Endothelial cell of umbilical vein (primary cell): Measurements from ENCODE around the gene PPP2R2D. TPM values are rescaled to one million over a fixed set of nuclear protein-coding genes. Genes with fewer than 3 reads are reported as not detected.

Experiments used
- BruUV-seq: library from RNA; stranded (reverse); fragments of 400-500 nt; replicated peaks from 2 replicates; lab custom pipeline; 2021; lab: Mats Ljungman, UMichigan
- CTCF ChIA-PET: fragments of 300-600, 350-600 bp; sonication (Branson Sonifier 250); formaldehyde crosslinking; loops from one replicate; lab custom pipeline; 2021; ENCODE audit warnings: antibody characterized with exemption, inconsistent platforms; lab: Charles Lee
- POLR2A ChIA-PET: fragments of 300-600, 350-600 bp; sonication (Branson Sonifier 250); formaldehyde crosslinking; loops from one replicate; lab custom pipeline; 2021; ENCODE audit warnings: antibody characterized with exemption, inconsistent platforms; lab: Charles Lee
- DNase-seq: peaks from one replicate; pipeline ENCODE4 v3.0.0-alpha.2; 2011; ENCODE audit warnings: low read depth, low spot score
- FAIRE-seq: peaks from 2 replicates; lab custom pipeline; 2011; peaks lifted over from hg19 to GRCh38; lab: Jason Lieb, UNC
- H2AFZ ChIP-seq: 2 replicates; pipeline ENCODE4 v1.6.0; 2012; ENCODE audit warnings: low read depth, low read length, control low read depth, inconsistent platforms
- H3K27ac ChIP-seq: 2 replicates; pipeline ENCODE4 v1.5.1; 2011; ENCODE audit warnings: low read depth, mild to moderate bottlenecking, control low read depth, low read length, moderate library complexity; ENCODE audit not compliant: insufficient read depth
- H3K27me3 ChIP-seq, 2 experiments: 2 replicates each; pipeline versions ENCODE4 v1.6.0 to v1.6.1; 2011; ENCODE audit warnings: low read length in 2 of 2, mixed read lengths in 1 of 2; ENCODE audit not compliant: control insufficient read depth in 2 of 2, insufficient read depth in 2 of 2
- H3K36me3 ChIP-seq, 2 experiments: 2 replicates in 1 of 2; 3 replicates in 1 of 2; pipeline ENCODE4 v1.5.1; 2011; ENCODE audit warnings: low read length in 2 of 2, mild to moderate bottlenecking in 1 of 2, moderate library complexity in 1 of 2; ENCODE audit not compliant: control insufficient read depth in 2 of 2, insufficient read depth in 2 of 2; ENCODE audit errors: extremely low read depth in 1 of 2
- H3K4me1 ChIP-seq: 3 replicates; pipeline ENCODE4 v1.5.1; 2011; ENCODE audit warnings: mild to moderate bottlenecking, low read length; ENCODE audit not compliant: control insufficient read depth, insufficient read depth; ENCODE audit errors: extremely low read depth
- H3K4me2 ChIP-seq: 2 replicates; pipeline ENCODE4 v1.6.1; 2011; ENCODE audit warnings: low read length, control low read depth, mixed read lengths; ENCODE audit not compliant: insufficient read depth
- H3K4me3 ChIP-seq, 3 experiments: fragments of 200-600 bp in 1 of 3; sonication (generic), shearing (Covaris generic) in 1 of 3; replicated peaks in 1 of 3; 2 replicates each; pipeline ENCODE4 v1.5.1; 2011 to 2016; ENCODE audit warnings: control low read depth in 3 of 3, low read length in 3 of 3, mild to moderate bottlenecking in 2 of 3, inconsistent platforms in 1 of 3, low read depth in 1 of 3, moderate library complexity in 1 of 3; ENCODE audit not compliant: insufficient read depth in 1 of 3
- H3K79me2 ChIP-seq: 2 replicates; pipeline ENCODE4 v1.6.0; 2012; ENCODE audit warnings: low read length, inconsistent platforms; ENCODE audit not compliant: control insufficient read depth, insufficient read depth
- H3K9ac ChIP-seq: replicated peaks from 2 replicates; pipeline ENCODE3; 2011; ENCODE audit warnings: low read length, control low read depth; ENCODE audit not compliant: insufficient read depth; ENCODE audit errors: extremely low read depth
- H3K9me1 ChIP-seq: replicated peaks from 3 replicates; pipeline ENCODE4 v1.6.0; 2011; ENCODE audit warnings: mild to moderate bottlenecking, low read length; ENCODE audit not compliant: control insufficient read depth, insufficient read depth; ENCODE audit errors: extremely low read depth
- H3K9me3 ChIP-seq: replicated peaks from 2 replicates; pipeline ENCODE4 v1.5.1; 2012; ENCODE audit warnings: low read length, inconsistent platforms; ENCODE audit not compliant: control insufficient read depth, insufficient read depth
- H4K20me1 ChIP-seq: replicated peaks from 2 replicates; pipeline ENCODE3; 2011; ENCODE audit warnings: mild to moderate bottlenecking, low read length; ENCODE audit not compliant: control insufficient read depth, insufficient read depth; ENCODE audit errors: extremely low read depth
- CTCF ChIP-seq, 2 donors: IDR thresholded peaks; 1 replicate in 1 of 2; 2 replicates in 1 of 2; pipeline ENCODE4 v1.5.1; 2011; ENCODE audit warnings: low read length in 2 of 2, mild to moderate bottlenecking in 2 of 2, moderate library complexity in 2 of 2, control low read depth in 1 of 2, inconsistent platforms in 1 of 2, low read depth in 1 of 2; ENCODE audit not compliant: insufficient read depth in 1 of 2; ENCODE audit errors: extremely low read depth in 1 of 2
- EZH2 ChIP-seq: IDR thresholded peaks from 2 replicates; pipeline ENCODE4 v1.6.1; 2012; ENCODE audit warnings: borderline replicate concordance, low read depth, mild to moderate bottlenecking, moderate library complexity, low read length, inconsistent platforms; ENCODE audit not compliant: severe bottlenecking
- FOS ChIP-seq: IDR thresholded peaks from 2 replicates; pipeline ENCODE4 v1.6.1; 2011; ENCODE audit warnings: mild to moderate bottlenecking, low read length, moderate library complexity, borderline replicate concordance; ENCODE audit not compliant: insufficient read depth
- GATA2 ChIP-seq: IDR thresholded peaks from 2 replicates; pipeline ENCODE4 v1.7.0; 2011; ENCODE audit warnings: low read depth, mild to moderate bottlenecking, moderate library complexity, mixed read lengths, low read length; ENCODE audit not compliant: insufficient read length, insufficient read depth
- JUN ChIP-seq: IDR thresholded peaks from 2 replicates; pipeline ENCODE4 v1.6.1; 2011; ENCODE audit warnings: borderline replicate concordance, low read depth; ENCODE audit not compliant: insufficient read length, insufficient read depth
- MYC ChIP-seq: IDR thresholded peaks from one replicate; pipeline ENCODE4 v1.6.1; 2011; ENCODE audit warnings: mild to moderate bottlenecking, low read depth, low read length
- POLR2AphosphoS5 ChIP-seq: IDR thresholded peaks from 2 replicates; pipeline ENCODE4 v1.6.1; 2012; ENCODE audit warnings: low read depth, mild to moderate bottlenecking, control low read depth, low read length, moderate library complexity; ENCODE audit not compliant: insufficient read depth
- dilution Hi-C: fragments of 300-500 bp; cut with MboI; formaldehyde crosslinking; loops from one replicate; pipeline ENCODE4 v1.15.0; 2019; ENCODE audit warnings: low sequenced_read_pairs; ENCODE audit not compliant: extremely low pct_ligation_motif_present
- intact Hi-C: fragments of 100-400 bp; cut with micrococcal nuclease; formaldehyde crosslinking; loops from one replicate; pipeline ENCODE4 v1.10.0; 2022
- polyA plus RNA-seq, 4 experiments: library from polyadenylated mRNA; depleted of rRNA in 3 of 4; stranded (reverse) in 3 of 4; unstranded in 1 of 4; fragments of >200 nt; gene quantifications; 2 replicates each; pipeline versions ENCODE4 v1.2.1 to v1.2.3, GENCODE V29; 2011 to 2012; ENCODE audit warnings: missing spikeins in 1 of 4
- total RNA-seq: library from RNA; stranded (reverse); gene quantifications from 2 replicates; pipeline ENCODE4 v1.2.3, GENCODE V29; 2021
- TF ChIP-seq, protein P1 (sequence below): IDR thresholded peaks from 2 replicates; pipeline ENCODE4 v1.6.1; 2011; ENCODE audit not compliant: insufficient read depth, insufficient read length

Gene PPP2R2D
- total and polyA plus RNA-seq, 2 donors (not counting 3 experiments of a cell fraction or from before 2014, with no cell fraction given) = 29.9 to 36.3 TPM

DNA sequence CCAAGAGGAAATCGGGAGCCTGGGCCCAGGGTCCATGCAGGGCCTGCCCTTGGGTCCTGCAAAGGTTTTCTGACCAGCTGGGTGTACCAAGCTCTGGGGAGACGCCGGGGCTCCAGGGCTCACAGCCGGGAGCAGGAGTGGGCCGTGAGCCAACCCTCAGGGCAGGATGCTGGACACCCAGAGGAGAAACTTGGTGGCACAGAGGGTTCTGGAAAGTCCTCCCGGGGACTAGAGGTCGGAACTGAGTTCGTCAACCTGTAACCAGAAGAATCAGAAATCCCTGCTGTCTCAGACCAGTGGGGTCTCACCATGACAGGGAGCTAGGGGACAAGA, 29.2 kb upstream of the PPP2R2D start:
- no peak overlapping the region for H3K4me2 ChIP-seq
- no peak overlapping the region for H3K4me3 ChIP-seq
- no peaks in the 10 kb centered on the region for H3K4me1 ChIP-seq
- no peaks in the 10 kb centered on the region for H3K9me1 ChIP-seq
- no peaks in the 10 kb centered on the region for H3K36me3 ChIP-seq
- H2AFZ ChIP-seq = no peak overlapping the region
- dilution Hi-C loops (no loop called here), intact Hi-C loops (loop anchor here (10.0 kb wide), 1 partner anchor 417 kb away; no protein-coding TSS in a partner anchor)
- ChIA-PET CTCF (interaction anchor here (1.0 kb wide), 1 partner anchor 151 kb away, joined by 5 read pairs; no protein-coding TSS in a partner anchor), POLR2A (no interaction called here)
- H3K27ac ChIP-seq = no peak overlapping the region
- FAIRE-seq = no peak
- DNase-seq = no peak
- no peaks in the 10 kb centered on the region for H3K9me3 ChIP-seq
- no TSS peak for BruUV-seq
- H3K79me2 ChIP-seq = no peaks in the 10 kb centered on the region
- TF ChIP-seq EZH2 = no peak
- TF ChIP-seq, protein P1, sequence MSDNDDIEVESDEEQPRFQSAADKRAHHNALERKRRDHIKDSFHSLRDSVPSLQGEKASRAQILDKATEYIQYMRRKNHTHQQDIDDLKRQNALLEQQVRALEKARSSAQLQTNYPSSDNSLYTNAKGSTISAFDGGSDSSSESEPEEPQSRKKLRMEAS = no peak
- no peak overlapping the region for H3K9ac ChIP-seq
- no peaks in the 10 kb centered on the region for H4K20me1 ChIP-seq
- no peaks in the 10 kb centered on the region for H3K27me3 ChIP-seq

- ChIA-PET CTCF (interaction anchor here (1.0 to 3.2 kb wide), 3 partner anchors 150 to 1682 kb away, joined by 4 to 27 read pairs (median 5); no protein-coding TSS in a partner anchor), POLR2A (no interaction called here)
- H2AFZ ChIP-seq = no peak overlapping the region
- no peaks in the 10 kb centered on the region for H4K20me1 ChIP-seq
- no peaks in the 10 kb centered on the region for H3K27me3 ChIP-seq
- no peaks in the 10 kb centered on the region for H3K9me3 ChIP-seq
- no peak overlapping the region for H3K4me3 ChIP-seq
- FAIRE-seq (no peak), DNase-seq (no peak)
- TF ChIP-seq CTCF (IDR thresholded peaks at IDR 0.05; ENCODE audit: extremely low read depth in 1 of 2, insufficient read depth in 1 of 2, low read depth in 1 of 2, low read length in 2 of 2) = no peak
- TF ChIP-seq, protein P1 = no peak
- no peak for TF ChIP-seq GATA2
- TF ChIP-seq FOS = no peak
- no peak for TF ChIP-seq EZH2
- TF ChIP-seq MYC = no peak
- no peak for TF ChIP-seq POLR2AphosphoS5
- TF ChIP-seq JUN = no peak
- no TSS peak for BruUV-seq
- H3K4me1 ChIP-seq = no peaks in the 10 kb centered on the region
- no peak overlapping the region for H3K9ac ChIP-seq
- no peak overlapping the region for H3K4me2 ChIP-seq
- H3K36me3 ChIP-seq = no peaks in the 10 kb centered on the region
- no peaks in the 10 kb centered on the region for H3K79me2 ChIP-seq
- no peaks in the 10 kb centered on the region for H3K9me1 ChIP-seq
- H3K27ac ChIP-seq = no peak overlapping the region
- intact Hi-C loops (loop anchor here (10.0 kb wide), 1 partner anchor 417 kb away; no protein-coding TSS in a partner anchor), dilution Hi-C loops (no loop called here)
Observed at GRCh38 chr10:131872011-131872826, 28.6 kb upstream of the PPP2R2D start.
